ENCODE measurements around the gene STX16. TPM values are rescaled to one million over a fixed set of nuclear protein-coding genes. Genes with fewer than 3 reads are reported as not detected.

The STX16 gene
- total and polyA plus RNA-seq, 2 donors, result 17.4 to 97.9 TPM

DNA sequence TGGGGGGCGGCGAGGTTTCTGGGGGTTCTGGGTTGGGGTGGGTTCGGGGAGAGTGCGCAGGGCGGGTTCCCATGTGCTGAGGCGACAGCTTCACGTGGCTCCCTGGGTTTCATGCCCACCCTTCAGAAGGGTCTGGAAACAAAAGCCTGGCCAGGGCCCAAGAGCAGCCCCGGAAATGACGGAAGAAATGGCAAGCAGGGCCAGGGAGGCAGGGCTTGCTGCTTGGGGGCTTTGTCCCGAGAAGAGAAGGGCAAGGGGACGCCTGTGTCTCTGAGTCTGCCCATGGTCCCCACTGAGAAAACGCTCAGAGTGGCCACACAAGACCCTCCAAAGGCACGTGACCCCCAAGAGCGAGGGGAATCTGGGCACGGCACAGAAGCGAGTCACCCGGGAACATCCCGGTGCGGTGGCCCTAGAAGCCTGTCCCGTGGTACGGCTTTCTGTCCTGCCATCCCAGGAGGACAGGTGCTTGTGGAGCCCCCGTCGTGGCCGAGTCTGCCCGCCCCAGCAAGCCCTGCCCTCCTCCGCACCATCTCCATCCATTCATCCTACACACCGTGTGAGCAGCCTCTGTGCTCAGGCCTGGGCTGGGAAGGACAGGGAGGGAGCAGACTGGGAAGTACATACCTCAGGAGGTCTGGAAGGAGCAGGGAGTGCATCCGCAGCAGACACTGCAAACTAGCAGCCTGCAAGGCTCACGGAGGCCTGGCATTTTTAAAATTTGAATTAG lies 50.5 kb downstream of the STX16 start:
- Histone ChIP-seq H3K4me1 (ENCODE audit: control insufficient read depth in 2 of 2, insufficient read depth in 2 of 2, low read length in 2 of 2) (no peaks in the 10 kb centered on the region), H3K9me3 (ENCODE audit: control insufficient read depth in 2 of 2, insufficient read depth in 1 of 2, low read length in 1 of 2) (no peaks in the 10 kb centered on the region), H3K27ac (ENCODE audit: low read depth in 1 of 2, low read length in 1 of 2) (no peak overlapping the region), H3K27me3 (ENCODE audit: control insufficient read depth in 2 of 2, insufficient read depth in 1 of 2, low read length in 1 of 2) (no peaks in the 10 kb centered on the region), H3K36me3 (ENCODE audit: control insufficient read depth in 2 of 2, insufficient read depth in 2 of 2, low read length in 1 of 2) (peaks cover 15 to 40% of the 10 kb centered on the region in 2 donors), H3K4me3 (ENCODE audit: low read length in 2 of 2) (no peak overlapping the region)
- no peak for DNase-seq (ENCODE audit: low read depth in 6 of 9, low spot score in 9 of 9)
- WGBS, result 99% methylated on average over 29 of the region's 29 CpGs

DNA sequence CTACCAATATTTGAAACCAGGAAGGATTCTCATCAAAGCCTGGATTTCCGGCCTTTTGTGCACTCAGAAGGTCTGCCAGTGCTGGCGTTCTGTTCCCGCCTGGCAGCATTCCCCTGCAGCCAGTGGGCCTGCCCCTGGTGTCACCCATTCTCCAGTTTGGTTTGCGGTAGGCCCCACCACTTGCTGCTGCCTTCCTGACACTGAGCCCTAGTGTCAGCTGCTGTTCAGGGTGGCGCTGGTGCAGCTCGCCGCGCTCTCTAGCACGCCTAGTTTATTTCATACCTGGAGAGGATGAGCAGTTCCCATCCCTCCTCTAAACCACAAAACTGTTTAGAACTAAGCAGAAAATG lies 51.1 kb downstream of the STX16 start:
- Histone ChIP-seq H3K27me3 (ENCODE audit: control insufficient read depth in 2 of 2, insufficient read depth in 1 of 2, low read length in 1 of 2) (no peaks in the 10 kb centered on the region), H3K36me3 (ENCODE audit: control insufficient read depth in 2 of 2, insufficient read depth in 2 of 2, low read length in 1 of 2) (peaks cover 12 to 37% of the 10 kb centered on the region in 2 donors), H3K4me3 (ENCODE audit: low read length in 2 of 2) (no peak overlapping the region), H3K27ac (ENCODE audit: low read depth in 1 of 2, low read length in 1 of 2) (no peak overlapping the region), H3K9me3 (ENCODE audit: control insufficient read depth in 2 of 2, insufficient read depth in 1 of 2, low read length in 1 of 2) (no peaks in the 10 kb centered on the region), H3K4me1 (ENCODE audit: control insufficient read depth in 2 of 2, insufficient read depth in 2 of 2, low read length in 2 of 2) (no peaks in the 10 kb centered on the region)
- 94% methylated on average over 9 of the region's 9 CpGs for WGBS
- DNase-seq (ENCODE audit: low read depth in 6 of 9, low spot score in 9 of 9), result no peak

GRCh38 chr20:58702859-58703648 lies 52.0 kb downstream of the STX16 start:
- Histone ChIP-seq H3K36me3 (ENCODE audit: control insufficient read depth in 2 of 2, insufficient read depth in 2 of 2, low read length in 1 of 2) (peaks cover 10 to 34% of the 10 kb centered on the region in 2 donors), H3K27me3 (ENCODE audit: control insufficient read depth in 2 of 2, insufficient read depth in 1 of 2, low read length in 1 of 2) (no peaks in the 10 kb centered on the region), H3K4me3 (ENCODE audit: low read length in 2 of 2) (no peak overlapping the region), H3K4me1 (ENCODE audit: control insufficient read depth in 2 of 2, insufficient read depth in 2 of 2, low read length in 2 of 2) (no peaks in the 10 kb centered on the region), H3K9me3 (ENCODE audit: control insufficient read depth in 2 of 2, insufficient read depth in 1 of 2, low read length in 1 of 2) (no peaks in the 10 kb centered on the region), H3K27ac (ENCODE audit: low read depth in 1 of 2, low read length in 1 of 2) (no peak overlapping the region)
- DNase-seq (ENCODE audit: low read depth in 6 of 9, low spot score in 9 of 9), result no peak
- WGBS, result 93% methylated on average over 28 of the region's 28 CpGs

- H3K4me3 ChIP-seq (ENCODE audit: low read length in 2 of 2), result no peak overlapping the region
- H3K27me3 ChIP-seq (ENCODE audit: control insufficient read depth in 2 of 2, insufficient read depth in 1 of 2, low read length in 1 of 2), result no peaks in the 10 kb centered on the region
- no peak overlapping the region for H3K27ac ChIP-seq (ENCODE audit: low read depth in 1 of 2, low read length in 1 of 2)
- H3K9me3 ChIP-seq (ENCODE audit: control insufficient read depth in 2 of 2, insufficient read depth in 1 of 2, low read length in 1 of 2), result no peaks in the 10 kb centered on the region
- H3K4me1 ChIP-seq (ENCODE audit: control insufficient read depth in 2 of 2, insufficient read depth in 2 of 2, low read length in 2 of 2), result no peaks in the 10 kb centered on the region
- H3K36me3 ChIP-seq (ENCODE audit: control insufficient read depth in 2 of 2, insufficient read depth in 2 of 2, low read length in 1 of 2), result peaks cover 9 to 34% of the 10 kb centered on the region in 2 donors
- DNase-seq (ENCODE audit: low read depth in 6 of 9, low spot score in 9 of 9), result no peak
- WGBS, result 94% methylated on average over 12 of the region's 12 CpGs
Measured at GRCh38 chr20:58703765-58704371, 52.8 kb downstream of the STX16 start.

GRCh38 chr20:58705208-58705926 lies 54.3 kb downstream of the STX16 start:
- no peaks in the 10 kb centered on the region for H3K27me3 ChIP-seq (ENCODE audit: control insufficient read depth in 2 of 2, insufficient read depth in 1 of 2, low read length in 1 of 2)
- no peak overlapping the region for H3K27ac ChIP-seq (ENCODE audit: low read depth in 1 of 2, low read length in 1 of 2)
- no peaks in the 10 kb centered on the region for H3K4me1 ChIP-seq (ENCODE audit: control insufficient read depth in 2 of 2, insufficient read depth in 2 of 2, low read length in 2 of 2)
- WGBS, result 98% methylated on average over 14 of the region's 14 CpGs
- no peak for DNase-seq (ENCODE audit: low read depth in 6 of 9, low spot score in 9 of 9)
- no peaks in the 10 kb centered on the region for H3K9me3 ChIP-seq (ENCODE audit: control insufficient read depth in 2 of 2, insufficient read depth in 1 of 2, low read length in 1 of 2)
- peaks cover 7 to 32% of the 10 kb centered on the region in 2 donors for H3K36me3 ChIP-seq (ENCODE audit: control insufficient read depth in 2 of 2, insufficient read depth in 2 of 2, low read length in 1 of 2)
- no peak overlapping the region for H3K4me3 ChIP-seq (ENCODE audit: low read length in 2 of 2)

- no peaks in the 10 kb centered on the region for H3K4me1 ChIP-seq (ENCODE audit: control insufficient read depth in 2 of 2, insufficient read depth in 2 of 2, low read length in 2 of 2)
- no peaks in the 10 kb centered on the region for H3K27me3 ChIP-seq (ENCODE audit: control insufficient read depth in 2 of 2, insufficient read depth in 1 of 2, low read length in 1 of 2)
- H3K9me3 ChIP-seq (ENCODE audit: control insufficient read depth in 2 of 2, insufficient read depth in 1 of 2, low read length in 1 of 2), result no peaks in the 10 kb centered on the region
- DNase-seq (ENCODE audit: low read depth in 6 of 9, low spot score in 9 of 9), result no peak
- peaks cover 7 to 27% of the 10 kb centered on the region in 2 donors for H3K36me3 ChIP-seq (ENCODE audit: control insufficient read depth in 2 of 2, insufficient read depth in 2 of 2, low read length in 1 of 2)
- no peak overlapping the region for H3K27ac ChIP-seq (ENCODE audit: low read depth in 1 of 2, low read length in 1 of 2)
- no peak overlapping the region for H3K4me3 ChIP-seq (ENCODE audit: low read length in 2 of 2)
- 94% methylated on average over 20 of the region's 20 CpGs for WGBS
Measured at GRCh38 chr20:58706150-58706892, 55.2 kb downstream of the STX16 start.

GRCh38 chr20:58706975-58707681 lies 56.0 kb downstream of the STX16 start:
- H3K4me1 ChIP-seq (ENCODE audit: control insufficient read depth in 2 of 2, insufficient read depth in 2 of 2, low read length in 2 of 2), result no peaks in the 10 kb centered on the region
- H3K9me3 ChIP-seq (ENCODE audit: control insufficient read depth in 2 of 2, insufficient read depth in 1 of 2, low read length in 1 of 2), result no peaks in the 10 kb centered on the region
- H3K27me3 ChIP-seq (ENCODE audit: control insufficient read depth in 2 of 2, insufficient read depth in 1 of 2, low read length in 1 of 2), result no peaks in the 10 kb centered on the region
- H3K4me3 ChIP-seq (ENCODE audit: low read length in 2 of 2), result no peak overlapping the region
- H3K27ac ChIP-seq (ENCODE audit: low read depth in 1 of 2, low read length in 1 of 2), result no peak overlapping the region
- no peak for DNase-seq (ENCODE audit: low read depth in 6 of 9, low spot score in 9 of 9)
- peaks cover 7 to 25% of the 10 kb centered on the region in 2 donors for H3K36me3 ChIP-seq (ENCODE audit: control insufficient read depth in 2 of 2, insufficient read depth in 2 of 2, low read length in 1 of 2)
- WGBS, result 98% methylated on average over 23 of the region's 23 CpGs

DNA sequence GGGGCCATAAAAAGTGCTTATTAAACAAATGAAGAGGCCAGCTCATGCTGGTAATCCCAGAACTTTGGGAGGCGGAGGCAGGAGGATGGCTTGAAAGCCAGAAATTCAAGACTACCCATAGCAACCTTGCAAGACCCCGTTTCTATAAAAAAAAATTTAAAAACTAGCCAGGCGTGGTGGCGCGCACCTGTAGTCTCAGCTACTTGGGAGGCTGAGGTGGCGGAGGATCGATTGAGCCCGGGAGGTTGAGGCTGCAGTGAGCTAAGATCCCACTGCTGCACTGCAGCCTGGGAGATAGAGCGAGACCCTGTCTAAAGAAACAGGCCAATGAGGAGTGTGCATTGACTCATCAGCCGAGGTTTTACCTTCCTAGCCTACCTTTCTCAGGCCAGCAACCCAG lies 56.7 kb downstream of the STX16 start:
- no peak for DNase-seq (ENCODE audit: low read depth in 6 of 9, low spot score in 9 of 9)
- H3K27me3 ChIP-seq (ENCODE audit: control insufficient read depth in 2 of 2, insufficient read depth in 1 of 2, low read length in 1 of 2), result no peaks in the 10 kb centered on the region
- no peaks in the 10 kb centered on the region for H3K9me3 ChIP-seq (ENCODE audit: control insufficient read depth in 2 of 2, insufficient read depth in 1 of 2, low read length in 1 of 2)
- WGBS, result 98% methylated on average over 10 of the region's 10 CpGs
- H3K4me1 ChIP-seq (ENCODE audit: control insufficient read depth in 2 of 2, insufficient read depth in 2 of 2, low read length in 2 of 2), result no peaks in the 10 kb centered on the region
- H3K4me3 ChIP-seq (ENCODE audit: low read length in 2 of 2), result no peak overlapping the region
- H3K27ac ChIP-seq (ENCODE audit: low read depth in 1 of 2, low read length in 1 of 2), result no peak overlapping the region
- peaks cover 6 to 21% of the 10 kb centered on the region in 2 donors for H3K36me3 ChIP-seq (ENCODE audit: control insufficient read depth in 2 of 2, insufficient read depth in 2 of 2, low read length in 1 of 2)
